ENCODE data around the gene METRN.
"Not testable (repeated sequence)": the region's sequence is repeated elsewhere in the genome, so short reads cannot be mapped to it uniquely, and the experiment has no call there.

The METRN gene

GRCh38 chr16:684961-685696 is 29.8 kb upstream of the METRN start:
- no peak for DNase-seq (ENCODE audit: insufficient read length)
- TF ChIP-seq POLR2AphosphoS5 (IDR thresholded peaks at IDR 0.05; ENCODE audit: low read depth, low read length) (no peak), TAF1 (IDR thresholded peaks at IDR 0.05; ENCODE audit: borderline replicate concordance, low read depth, low read length) (no peak), POLR2A (IDR thresholded peaks at IDR 0.05; ENCODE audit: low read depth, low read length) (no peak)
- no peak for FAIRE-seq

GRCh38 chr16:685967-686366 is 29.0 kb upstream of the METRN start:
- no peak for DNase-seq (ENCODE audit: insufficient read length)
- TF ChIP-seq POLR2A (IDR thresholded peaks at IDR 0.05; ENCODE audit: low read depth, low read length) (no peak), POLR2AphosphoS5 (IDR thresholded peaks at IDR 0.05; ENCODE audit: low read depth, low read length) (no peak), TAF1 (IDR thresholded peaks at IDR 0.05; ENCODE audit: borderline replicate concordance, low read depth, low read length) (no peak)
- FAIRE-seq, result no peak

GRCh38 chr16:686459-687260 is 28.3 kb upstream of the METRN start:
- DNase-seq (ENCODE audit: insufficient read length), result no peak
- FAIRE-seq, result no peak
- TF ChIP-seq POLR2A (IDR thresholded peaks at IDR 0.05; ENCODE audit: low read depth, low read length), result no peak
- no peak for TF ChIP-seq POLR2AphosphoS5 (IDR thresholded peaks at IDR 0.05; ENCODE audit: low read depth, low read length)

GRCh38 chr16:687499-687898 is 27.4 kb upstream of the METRN start:
- FAIRE-seq (no peak), DNase-seq (ENCODE audit: insufficient read length) (no peak)
- TF ChIP-seq POLR2A (IDR thresholded peaks at IDR 0.05; ENCODE audit: low read depth, low read length) (no peak), POLR2AphosphoS5 (IDR thresholded peaks at IDR 0.05; ENCODE audit: low read depth, low read length) (no peak), TAF1 (IDR thresholded peaks at IDR 0.05; ENCODE audit: borderline replicate concordance, low read depth, low read length) (no peak)

GRCh38 chr16:689175-689897 is 25.6 kb upstream of the METRN start:
- FAIRE-seq (no peak), DNase-seq (ENCODE audit: insufficient read length) (no peak)
- no peak for TF ChIP-seq TAF1 (IDR thresholded peaks at IDR 0.05; ENCODE audit: borderline replicate concordance, low read depth, low read length)
- no peak for TF ChIP-seq POLR2AphosphoS5 (IDR thresholded peaks at IDR 0.05; ENCODE audit: low read depth, low read length)
- TF ChIP-seq POLR2A (IDR thresholded peaks at IDR 0.05; ENCODE audit: low read depth, low read length), result no peak

GRCh38 chr16:691242-691641 is 23.7 kb upstream of the METRN start:
- not testable (repeated sequence) for DNase-seq (ENCODE audit: insufficient read length); FAIRE-seq

- DNase-seq (ENCODE audit: insufficient read length), result no peak
- FAIRE-seq, result no peak
- TF ChIP-seq POLR2A (IDR thresholded peaks at IDR 0.05; ENCODE audit: low read depth, low read length) (no peak), TAF1 (IDR thresholded peaks at IDR 0.05; ENCODE audit: borderline replicate concordance, low read depth, low read length) (no peak), POLR2AphosphoS5 (IDR thresholded peaks at IDR 0.05; ENCODE audit: low read depth, low read length) (no peak)
These were observed 22.4 kb upstream of the METRN start for GRCh38 chr16:692356-693108.

GRCh38 chr16:693364-693763 is 21.6 kb upstream of the METRN start:
- no peak for DNase-seq (ENCODE audit: insufficient read length)
- FAIRE-seq, result no peak
- TF ChIP-seq POLR2A (IDR thresholded peaks at IDR 0.05; ENCODE audit: low read depth, low read length) (no peak), POLR2AphosphoS5 (IDR thresholded peaks at IDR 0.05; ENCODE audit: low read depth, low read length) (no peak), TAF1 (IDR thresholded peaks at IDR 0.05; ENCODE audit: borderline replicate concordance, low read depth, low read length) (no peak)

GRCh38 chr16:693766-694165 is 21.2 kb upstream of the METRN start:
- TF ChIP-seq POLR2AphosphoS5 (IDR thresholded peaks at IDR 0.05; ENCODE audit: low read depth, low read length) (no peak), TAF1 (IDR thresholded peaks at IDR 0.05; ENCODE audit: borderline replicate concordance, low read depth, low read length) (no peak)
- DNase-seq (ENCODE audit: insufficient read length) (no peak), FAIRE-seq (no peak)

GRCh38 chr16:694187-694862 is 20.6 kb upstream of the METRN start:
- TF ChIP-seq TAF1 (IDR thresholded peaks at IDR 0.05; ENCODE audit: borderline replicate concordance, low read depth, low read length), result no peak
- TF ChIP-seq POLR2A (IDR thresholded peaks at IDR 0.05; ENCODE audit: low read depth, low read length), result no peak
- TF ChIP-seq POLR2AphosphoS5 (IDR thresholded peaks at IDR 0.05; ENCODE audit: low read depth, low read length), result no peak
- DNase-seq (ENCODE audit: insufficient read length) (no peak), FAIRE-seq (no peak)

GRCh38 chr16:694863-695354 is 20.0 kb upstream of the METRN start:
- TF ChIP-seq TAF1 (IDR thresholded peaks at IDR 0.05; ENCODE audit: borderline replicate concordance, low read depth, low read length) (no peak), POLR2AphosphoS5 (IDR thresholded peaks at IDR 0.05; ENCODE audit: low read depth, low read length) (no peak), POLR2A (IDR thresholded peaks at IDR 0.05; ENCODE audit: low read depth, low read length) (no peak)
- no peak for FAIRE-seq
- DNase-seq (ENCODE audit: insufficient read length), result no peak

Measured in GM12892 (cell line).